Measurements from ENCODE around the gene NPDC1.
"Not testable (repeated sequence)": the region's sequence is repeated elsewhere in the genome, so short reads cannot be mapped to it uniquely, and the experiment has no call there.

The NPDC1 gene

DNA sequence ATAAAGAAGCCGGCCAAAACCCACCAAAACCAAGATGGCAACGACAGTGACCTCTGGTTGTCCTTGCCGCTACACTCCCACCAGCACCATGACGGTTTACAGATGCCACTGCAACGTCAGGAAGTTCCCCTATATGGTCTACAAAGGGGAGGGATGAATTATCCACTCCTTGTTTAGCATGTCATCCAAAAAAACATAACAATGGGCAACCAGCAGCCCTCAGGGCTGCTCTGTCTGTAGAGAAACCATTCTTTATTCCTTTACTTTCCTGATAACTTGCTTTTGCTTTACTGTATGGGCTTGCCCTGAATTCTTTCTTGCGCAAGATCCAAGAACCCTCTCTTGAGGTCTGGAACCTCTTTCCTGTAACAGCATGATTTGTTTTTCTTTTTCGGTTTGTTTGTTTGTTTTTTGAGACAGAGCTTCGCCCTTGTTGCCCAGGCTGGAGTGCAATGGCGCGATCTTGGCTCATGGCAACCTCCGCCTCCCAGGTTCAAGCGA is 29.3 kb upstream of the NPDC1 start:
- DNase-seq (ENCODE audit: low spot score), result no peak

DNA sequence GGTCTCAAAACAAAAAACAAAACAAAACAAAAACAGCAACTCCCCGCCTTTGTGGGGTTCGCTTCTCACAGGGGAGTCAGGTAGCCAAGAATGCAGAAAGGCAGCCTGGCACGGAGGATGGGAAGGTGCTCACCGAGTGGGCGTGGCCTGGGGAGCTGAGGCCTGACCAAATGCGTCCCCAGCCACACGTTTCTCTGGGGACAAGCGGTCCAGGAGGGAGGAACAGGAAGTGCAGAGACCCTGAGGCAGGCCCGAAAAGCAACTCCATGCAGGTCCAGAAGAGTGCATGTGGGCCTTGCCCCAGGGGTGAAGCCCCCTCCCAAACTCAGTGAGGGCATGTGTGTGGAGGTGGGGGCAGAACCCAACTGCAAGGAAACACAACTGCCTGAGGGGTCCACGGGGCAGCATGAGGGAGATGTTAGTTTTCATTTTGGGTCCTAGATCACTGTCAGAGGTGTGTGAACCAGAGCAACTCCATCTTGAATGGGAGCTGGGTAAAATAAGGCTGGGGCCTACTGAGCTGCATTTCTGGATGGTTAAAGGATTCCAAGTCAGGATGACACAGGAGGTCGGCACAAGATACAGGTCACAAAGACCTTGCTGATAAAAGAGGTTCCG is 28.8 kb upstream of the NPDC1 start:
- no peak for DNase-seq (ENCODE audit: low spot score)

- no peak for DNase-seq (ENCODE audit: low spot score)
These were observed 28.0 kb upstream of the NPDC1 start for GRCh38 chr9:137073992-137074399.

- DNase-seq (ENCODE audit: low spot score), result no peak
These were observed 25.3 kb upstream of the NPDC1 start for GRCh38 chr9:137071282-137071681.

GRCh38 chr9:137070906-137071275 is 24.9 kb upstream of the NPDC1 start:
- peak; percentile 61 for DNase-seq (ENCODE audit: low spot score)

DNA sequence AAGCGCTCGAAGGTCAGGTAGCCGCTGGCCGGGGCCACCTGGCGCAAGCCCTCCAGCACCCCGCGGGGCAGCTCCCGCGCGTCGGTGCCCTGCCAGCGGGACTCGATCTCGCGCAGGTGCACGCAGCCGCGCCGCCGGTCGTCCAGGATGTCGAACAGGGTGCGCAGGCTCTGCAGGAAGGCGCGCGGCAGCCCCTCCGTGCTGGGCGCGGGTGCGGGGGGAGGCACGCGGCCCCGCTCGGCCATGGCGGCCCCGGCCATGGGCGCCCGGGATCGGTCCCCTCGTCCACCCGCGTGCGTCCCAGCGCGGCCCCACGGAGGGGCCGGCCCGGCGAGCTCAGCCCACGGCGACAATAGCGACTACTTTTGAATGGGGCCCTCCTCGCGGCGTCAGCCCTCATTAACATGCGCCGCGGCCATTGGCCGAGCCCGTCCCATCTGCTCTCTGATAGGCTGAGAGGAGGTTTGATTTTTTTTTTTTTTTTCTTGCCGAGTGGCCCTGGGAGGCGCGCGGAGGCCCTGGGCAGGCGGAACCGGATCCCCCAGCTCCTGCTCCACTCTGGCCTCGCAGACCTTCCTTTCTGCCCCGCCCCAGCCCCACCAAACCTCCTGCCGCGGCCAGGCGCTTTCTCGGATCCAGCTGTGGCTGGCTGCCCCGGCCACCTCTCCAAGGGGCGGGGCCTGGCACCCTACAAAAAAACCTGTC is 24.4 kb upstream of the NPDC1 start, which contains the start of gene SAPCD2:
Gene SAPCD2, minus strand, starts transcription at position 357 of the 705 bp plus-strand sequence. Its CDS starts 97 bp downstream, at position 260.
- DNase-seq (ENCODE audit: low spot score), result peak; percentile 97

DNA sequence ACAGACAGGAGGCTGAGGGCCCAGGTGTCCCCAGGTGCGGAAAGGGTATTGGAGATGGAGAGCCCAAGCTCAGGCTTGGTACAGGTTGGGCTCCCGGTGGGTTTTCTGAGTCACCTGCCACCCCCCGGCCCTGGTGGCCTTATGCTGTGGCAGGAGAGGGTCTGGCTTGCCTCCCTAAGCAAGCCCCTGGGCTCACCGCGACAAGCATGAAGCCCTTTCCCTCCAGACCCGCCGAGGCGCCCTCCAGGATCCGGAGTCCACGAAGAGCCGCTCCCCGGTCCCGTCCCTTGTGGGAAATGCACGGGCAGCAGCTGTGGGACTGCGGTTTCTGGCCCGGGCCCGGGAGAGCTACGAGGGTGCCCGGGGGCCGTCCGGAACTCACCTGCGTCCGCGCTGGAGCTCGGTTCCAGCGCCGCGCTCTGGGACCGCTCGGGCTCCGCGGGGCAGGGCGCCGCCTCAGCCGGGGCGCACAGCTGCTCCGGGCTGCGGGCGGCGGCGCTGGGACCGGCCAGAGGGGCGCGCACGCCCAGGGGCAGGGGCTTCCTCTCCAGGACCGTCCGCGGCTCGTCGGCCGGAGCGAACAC is 23.6 kb upstream of the NPDC1 start:
- DNase-seq (ENCODE audit: low spot score), result no peak

DNA sequence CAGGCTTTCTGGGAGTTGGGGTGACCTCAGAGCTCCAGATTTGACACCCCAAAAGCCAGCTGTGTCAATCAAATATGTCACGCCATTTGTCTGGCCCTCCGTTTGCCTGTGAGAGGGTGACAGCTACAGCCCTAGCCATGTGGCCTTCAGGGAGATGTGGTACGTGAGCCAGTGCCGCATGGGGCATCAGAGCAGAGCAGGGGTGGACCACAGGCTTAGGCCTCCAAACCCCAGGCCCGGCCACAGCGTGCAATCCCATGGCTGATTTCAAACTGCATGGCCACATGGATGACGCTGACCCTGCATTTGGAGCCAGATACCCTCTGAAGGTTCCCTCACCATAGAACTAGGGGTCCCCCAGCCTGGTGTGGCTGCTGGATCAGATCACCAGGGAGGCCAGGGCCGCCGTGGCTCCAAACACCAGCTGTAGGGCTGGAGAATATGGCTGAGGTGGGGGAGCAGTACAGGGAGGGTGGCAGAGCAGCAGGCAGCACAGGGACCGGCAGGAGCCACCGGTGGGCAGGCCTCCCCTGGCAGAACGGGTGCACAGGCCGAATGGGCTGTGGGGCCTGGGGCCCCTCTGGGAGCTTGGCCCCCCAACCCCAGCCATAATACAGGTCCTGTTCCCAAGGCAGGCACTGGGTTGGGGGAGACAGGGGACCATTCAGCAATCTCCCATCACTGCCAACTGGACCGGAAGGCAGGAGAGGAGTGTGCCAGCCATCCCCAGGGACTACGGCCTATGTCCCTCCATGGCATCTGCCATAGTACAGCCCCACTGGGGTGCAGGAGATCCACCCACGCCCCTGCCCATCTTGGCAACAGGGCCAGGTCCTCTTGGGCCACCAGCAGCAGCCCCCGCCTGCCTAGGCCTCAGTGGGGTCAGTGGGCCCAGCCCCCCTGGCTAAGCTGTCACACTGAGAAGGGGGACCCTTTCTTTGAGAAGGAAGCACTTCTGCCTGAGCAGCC is 22.8 kb upstream of the NPDC1 start:
- DNase-seq (ENCODE audit: low spot score), result no peak

GRCh38 chr9:137067860-137068538 is 22.0 kb upstream of the NPDC1 start:
- DNase-seq (ENCODE audit: low spot score), result peak; percentile 88

GRCh38 chr9:137066096-137066861 is 20.3 kb upstream of the NPDC1 start:
- no peak for DNase-seq (ENCODE audit: low spot score)

DNA sequence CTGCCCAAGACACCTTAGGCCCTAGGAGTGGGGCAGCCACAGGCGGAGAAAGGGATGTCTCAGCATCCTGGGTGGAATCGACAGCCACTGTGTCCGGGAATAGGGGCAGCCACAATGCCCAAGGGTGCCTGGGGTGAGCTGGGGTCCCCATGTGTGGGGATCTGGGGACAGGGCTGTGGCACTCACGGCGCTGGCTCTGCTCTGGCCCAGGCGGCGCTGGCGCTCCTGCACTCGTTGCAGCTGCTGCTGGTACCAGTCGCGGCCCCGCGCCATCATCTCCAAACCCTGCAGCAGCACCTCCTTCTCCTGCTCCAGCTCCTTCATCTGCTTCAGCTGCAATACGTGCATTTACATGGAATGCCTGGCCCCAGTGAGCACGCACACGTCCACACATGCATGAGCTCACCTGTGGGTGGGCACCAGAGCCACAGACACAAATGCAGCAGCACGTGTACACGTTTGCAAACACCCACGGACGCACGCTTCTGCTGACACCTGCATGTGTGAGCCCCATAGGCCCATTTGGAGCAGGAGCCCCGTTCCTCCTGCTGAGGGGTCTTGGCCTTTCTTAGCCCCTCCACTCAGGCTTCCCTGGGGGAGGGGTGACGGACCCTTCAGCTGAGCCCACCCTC is 19.5 kb upstream of the NPDC1 start:
- no peak for DNase-seq (ENCODE audit: low spot score)

- DNase-seq (ENCODE audit: low spot score), result no peak
These were observed 18.8 kb upstream of the NPDC1 start for GRCh38 chr9:137064880-137065164.

- DNase-seq (ENCODE audit: low spot score), result peak; percentile 84
These were observed 18.3 kb upstream of the NPDC1 start for GRCh38 chr9:137064027-137064879.

- DNase-seq (ENCODE audit: low spot score), result no peak
These were observed 17.5 kb upstream of the NPDC1 start for GRCh38 chr9:137063311-137064026.

DNA sequence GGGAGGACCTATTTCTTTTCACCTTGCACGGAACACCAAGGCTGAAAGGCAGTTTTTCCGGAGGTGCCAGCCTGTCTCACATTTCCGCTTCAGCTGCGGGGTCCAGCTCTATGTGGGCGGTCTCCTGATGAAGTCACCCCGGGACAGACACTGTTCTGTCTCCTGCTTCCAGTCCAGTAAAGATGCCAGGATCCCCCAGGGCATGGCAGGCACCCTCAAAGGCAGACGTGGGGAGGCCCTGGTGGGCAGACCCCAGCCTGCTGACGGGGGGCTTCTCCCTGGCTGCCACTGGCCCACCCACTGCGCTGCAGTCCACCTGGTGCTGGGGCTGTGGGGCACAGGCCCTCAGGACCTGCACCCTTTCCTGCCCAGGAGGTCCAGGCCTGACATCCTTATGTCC is 16.8 kb upstream of the NPDC1 start:
- not testable (repeated sequence) for DNase-seq (ENCODE audit: low spot score)

DNA sequence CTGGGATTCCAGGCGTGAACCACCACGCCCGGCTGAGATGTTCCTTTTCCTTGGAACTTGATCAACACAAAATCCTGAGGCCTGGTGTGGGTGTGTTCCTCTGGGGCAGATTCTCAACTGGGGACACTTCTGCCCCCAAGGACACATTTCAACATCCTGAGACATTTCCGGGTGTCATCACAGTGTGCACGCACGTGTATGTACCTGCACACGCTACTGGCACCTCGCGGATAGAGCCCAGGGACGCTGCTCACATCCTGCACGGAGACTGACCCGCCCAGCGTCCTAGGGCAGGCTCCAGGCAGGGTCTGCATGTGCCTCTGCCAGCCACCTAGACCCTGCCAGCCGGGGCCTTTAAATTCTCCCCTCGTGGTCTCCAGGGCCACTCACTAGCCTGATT is 16.4 kb upstream of the NPDC1 start:
- DNase-seq (ENCODE audit: low spot score), result no peak

DNA sequence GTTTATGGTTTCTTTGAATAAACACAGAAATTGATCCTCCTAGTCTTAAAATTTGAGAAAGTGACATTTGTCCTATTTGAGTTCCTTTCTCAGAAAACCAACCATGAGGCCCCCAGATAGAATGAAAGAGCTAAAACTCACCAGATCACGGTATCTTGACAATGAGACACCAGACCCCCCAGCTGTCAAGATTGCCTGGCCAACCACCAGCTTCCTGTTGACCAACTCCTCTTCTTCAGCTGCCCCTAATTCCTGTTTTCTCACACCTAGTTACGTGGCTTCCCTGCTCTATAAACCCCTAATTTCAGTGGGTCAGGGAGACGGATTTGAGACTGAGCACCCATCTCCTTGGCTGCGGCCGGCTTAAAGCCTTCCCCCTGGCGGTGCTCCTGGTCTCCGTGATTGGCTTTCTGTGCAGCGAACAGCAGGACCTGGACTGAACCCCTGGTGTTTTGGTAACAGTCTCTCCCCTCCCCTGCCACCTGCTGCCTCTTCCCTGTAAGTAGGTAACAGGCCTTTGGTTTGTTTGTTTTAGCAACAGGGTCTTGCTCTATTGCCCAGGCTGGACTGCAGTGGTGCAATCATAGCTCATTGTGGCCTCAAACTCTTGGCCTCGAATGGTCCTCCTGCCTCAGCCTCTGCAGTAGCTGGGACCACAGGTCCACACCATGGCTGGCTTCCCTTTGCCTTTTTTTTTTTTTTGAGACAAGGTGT is 12.7 kb upstream of the NPDC1 start:
- DNase-seq (ENCODE audit: low spot score), result no peak

DNA sequence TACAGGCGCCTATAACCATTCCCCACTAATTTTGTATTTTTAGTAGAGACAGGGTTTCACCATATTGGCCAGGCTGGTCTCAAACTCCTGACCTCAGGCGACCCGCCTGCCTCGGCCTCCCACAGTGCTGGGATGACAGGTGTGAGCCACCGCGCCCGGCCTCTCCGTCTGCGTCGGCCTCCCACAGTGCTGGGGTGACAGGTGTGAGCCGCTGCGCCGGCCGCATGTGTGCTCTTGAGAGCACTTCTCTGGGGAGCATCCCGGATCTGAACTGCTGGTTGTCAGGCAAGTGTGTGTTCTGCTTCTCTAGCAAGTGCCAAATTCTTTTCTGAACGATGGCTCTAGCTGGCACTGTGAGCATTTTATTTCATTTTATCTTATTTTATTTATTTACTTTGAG is 11.6 kb upstream of the NPDC1 start:
- DNase-seq (ENCODE audit: low spot score), result no peak

All from RKO (cell line).